Non-pigmented ciliary epithelial cell (primary cell): ENCODE measurements around the gene EXOC8.
"Not testable (repeated sequence)": the region's sequence is repeated elsewhere in the genome, so short reads cannot be mapped to it uniquely, and the experiment has no call there.

Source experiments
- DNase-seq: peaks from one replicate; pipeline ENCODE4 v3.0.0-alpha.2; 2010; ENCODE audit warnings: low read depth

EXOC8 gene

DNA sequence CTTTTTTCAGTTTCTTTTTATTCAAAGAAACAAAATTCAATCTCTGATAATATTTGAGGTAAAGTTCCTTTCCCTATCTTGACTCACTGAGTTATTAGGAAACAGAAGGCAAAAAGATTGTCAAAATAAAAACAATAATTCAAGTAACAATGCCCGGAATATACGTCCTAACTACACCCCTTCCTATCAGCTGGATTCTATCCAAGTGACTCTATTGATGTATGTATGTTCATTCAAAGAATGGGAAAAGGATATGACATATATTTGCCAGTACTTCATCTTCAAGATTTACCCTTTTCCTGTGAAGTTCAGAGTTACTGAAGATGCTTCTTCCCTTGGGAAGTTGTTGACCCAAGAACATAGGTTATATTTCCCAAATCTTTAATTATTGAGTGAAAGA, 14.2 kb upstream of the EXOC8 start:
- DNase-seq: no peak

DNA sequence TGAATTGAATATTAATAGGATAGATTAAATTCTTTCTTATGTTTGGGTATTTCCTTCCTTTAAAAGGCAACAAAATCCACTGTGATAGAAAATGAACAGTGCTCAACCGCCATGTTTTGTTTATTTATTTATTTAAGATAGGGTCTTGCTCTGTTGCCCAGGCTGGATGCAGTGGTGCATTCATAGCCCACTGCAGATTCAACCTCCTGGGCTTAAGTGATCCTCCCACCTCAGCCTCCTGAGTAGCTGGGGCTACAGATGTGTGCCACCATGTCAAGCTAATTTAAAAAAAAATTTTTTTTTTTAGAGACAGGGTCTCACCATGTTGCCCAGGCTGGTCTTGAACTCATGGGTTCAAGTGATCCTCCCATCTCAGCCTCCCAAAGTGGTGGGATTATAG, 11.2 kb upstream of the EXOC8 start:
- DNase-seq: not testable (repeated sequence)

DNA sequence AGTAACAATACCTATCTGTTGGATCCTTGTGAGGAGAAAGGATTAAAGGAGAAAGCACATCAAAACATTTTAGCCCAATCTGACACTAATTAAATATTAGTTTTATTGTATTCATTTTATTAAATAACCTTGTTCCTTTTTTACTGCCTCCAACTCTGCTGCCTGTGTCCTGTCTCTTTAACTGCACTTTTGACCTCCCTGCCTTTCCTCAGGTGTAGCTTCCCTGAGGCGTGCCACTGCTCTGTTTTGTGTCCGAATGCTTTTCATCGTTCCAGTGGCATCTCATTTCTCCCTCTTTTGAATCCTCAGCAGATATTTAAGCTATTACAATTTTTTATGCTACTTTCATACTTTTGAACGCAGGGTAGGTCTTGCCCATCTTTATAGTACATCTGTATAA, 10.8 kb upstream of the EXOC8 start:
- no peak for DNase-seq

DNA sequence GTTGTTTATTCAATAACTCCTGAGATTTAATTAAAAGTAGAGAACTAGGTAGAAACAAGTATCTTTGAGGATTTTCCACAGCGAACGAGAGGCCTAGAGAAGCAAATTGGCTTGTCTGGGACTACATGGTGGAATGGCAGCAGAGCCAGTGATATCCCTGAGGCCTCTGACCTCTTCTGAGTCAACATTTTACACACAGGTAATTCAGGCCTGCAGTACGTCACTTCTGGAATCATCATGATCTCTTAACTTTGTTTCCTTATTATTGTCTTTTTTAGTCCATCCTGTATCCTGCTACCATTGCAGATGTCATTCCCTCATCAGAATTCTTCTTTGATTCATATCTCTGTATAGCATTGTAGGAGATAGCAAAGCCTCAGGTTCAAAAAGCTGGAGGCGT, 10.3 kb upstream of the EXOC8 start:
- DNase-seq: no peak

DNA sequence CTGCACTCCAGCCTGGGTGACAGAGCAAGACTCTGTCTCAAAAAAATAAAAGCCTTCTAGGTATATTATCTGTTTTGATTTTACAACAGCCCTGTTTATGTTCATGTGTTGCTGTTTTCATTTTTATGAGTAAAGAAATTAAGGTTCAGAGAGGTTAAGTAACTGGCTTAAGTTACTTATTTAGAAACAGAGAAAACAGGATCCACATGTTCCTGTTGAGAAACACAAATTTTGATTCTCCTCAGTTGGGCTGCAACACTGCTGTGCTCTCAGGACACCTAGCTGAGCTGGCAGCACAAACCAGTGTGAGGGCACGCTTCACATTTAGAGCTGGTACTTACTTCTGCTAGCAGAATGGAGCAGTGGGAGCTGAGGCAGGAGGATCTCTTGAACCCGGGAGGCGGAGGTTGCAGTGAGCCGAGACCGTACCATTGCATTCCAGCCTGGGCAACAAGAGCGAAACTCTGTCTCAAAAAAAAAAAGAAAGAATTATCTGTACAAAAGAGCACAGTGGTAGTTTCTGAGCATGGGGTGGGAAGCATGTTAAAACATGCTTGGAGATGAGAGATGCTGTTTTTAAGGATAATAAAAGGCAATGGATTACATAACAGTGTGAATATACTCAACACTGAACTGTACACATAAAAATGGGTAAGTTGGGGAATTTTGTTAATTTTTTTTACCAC, 2.8 kb upstream of the EXOC8 start:
- DNase-seq: no peak

DNA sequence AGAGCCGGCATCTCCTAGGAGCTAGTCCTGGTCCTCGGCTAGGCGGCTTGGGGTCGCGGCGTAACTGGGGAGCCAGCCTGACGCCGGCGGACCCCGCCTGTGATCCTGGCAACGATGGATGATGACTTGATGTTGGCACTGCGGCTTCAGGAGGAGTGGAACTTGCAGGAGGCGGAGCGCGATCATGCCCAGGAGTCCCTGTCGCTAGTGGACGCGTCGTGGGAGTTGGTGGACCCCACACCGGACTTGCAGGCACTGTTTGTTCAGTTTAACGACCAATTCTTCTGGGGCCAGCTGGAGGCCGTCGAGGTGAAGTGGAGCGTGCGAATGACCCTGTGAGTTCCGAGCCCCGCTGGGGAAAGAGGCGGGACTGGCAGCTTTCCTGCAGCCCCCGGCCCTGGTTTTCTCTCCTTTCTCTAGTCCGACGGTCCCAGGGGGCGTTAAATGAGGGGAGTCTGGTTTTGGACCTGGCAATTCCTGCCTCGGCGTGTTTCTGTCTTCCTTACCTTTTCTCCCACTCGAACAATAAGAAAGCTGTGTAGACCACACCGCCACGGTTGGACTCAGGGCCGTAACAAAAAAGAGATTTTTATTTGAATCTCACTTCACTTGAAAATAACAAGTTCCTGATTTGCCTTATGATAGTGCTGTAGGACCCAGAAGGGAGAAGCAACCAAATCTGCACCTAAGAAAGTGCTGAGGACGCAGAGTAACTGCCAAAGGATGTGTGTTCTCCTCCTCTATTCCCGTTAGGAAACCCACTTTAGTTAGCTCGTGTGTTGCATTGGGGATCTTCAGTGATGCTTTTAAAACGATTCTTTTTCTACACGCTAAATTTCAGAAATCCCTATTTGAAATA, 847 bp upstream of the EXOC8 start, which contains the start of gene SPRTN:
Gene SPRTN (plus strand): TSS at position 24 of the 859 bp plus-strand sequence. CDS start 91 bp downstream, at position 115.
- no peak for DNase-seq

DNA sequence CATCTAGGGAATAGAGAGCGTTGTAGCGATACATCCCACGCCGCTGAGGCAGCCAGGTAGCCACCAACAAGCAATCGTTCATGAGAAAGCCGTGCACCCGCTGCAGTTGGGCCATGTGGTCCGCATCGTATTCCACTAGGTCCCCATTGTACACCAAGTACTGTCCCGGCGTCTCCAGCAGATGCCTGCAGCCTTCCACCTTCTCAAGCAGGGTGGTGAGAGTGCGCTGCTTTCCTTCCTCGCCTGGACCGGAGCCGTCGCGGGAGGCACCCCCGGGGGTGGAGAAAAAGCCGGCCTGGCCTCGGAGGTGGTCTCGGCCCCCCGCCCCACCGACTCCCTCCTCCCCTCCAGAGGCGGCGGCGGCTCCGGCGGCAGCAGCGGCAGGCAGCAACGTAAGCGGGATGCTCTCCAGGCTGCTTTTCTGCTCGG, 595 bp downstream of the EXOC8 start:
- no peak for DNase-seq

DNA sequence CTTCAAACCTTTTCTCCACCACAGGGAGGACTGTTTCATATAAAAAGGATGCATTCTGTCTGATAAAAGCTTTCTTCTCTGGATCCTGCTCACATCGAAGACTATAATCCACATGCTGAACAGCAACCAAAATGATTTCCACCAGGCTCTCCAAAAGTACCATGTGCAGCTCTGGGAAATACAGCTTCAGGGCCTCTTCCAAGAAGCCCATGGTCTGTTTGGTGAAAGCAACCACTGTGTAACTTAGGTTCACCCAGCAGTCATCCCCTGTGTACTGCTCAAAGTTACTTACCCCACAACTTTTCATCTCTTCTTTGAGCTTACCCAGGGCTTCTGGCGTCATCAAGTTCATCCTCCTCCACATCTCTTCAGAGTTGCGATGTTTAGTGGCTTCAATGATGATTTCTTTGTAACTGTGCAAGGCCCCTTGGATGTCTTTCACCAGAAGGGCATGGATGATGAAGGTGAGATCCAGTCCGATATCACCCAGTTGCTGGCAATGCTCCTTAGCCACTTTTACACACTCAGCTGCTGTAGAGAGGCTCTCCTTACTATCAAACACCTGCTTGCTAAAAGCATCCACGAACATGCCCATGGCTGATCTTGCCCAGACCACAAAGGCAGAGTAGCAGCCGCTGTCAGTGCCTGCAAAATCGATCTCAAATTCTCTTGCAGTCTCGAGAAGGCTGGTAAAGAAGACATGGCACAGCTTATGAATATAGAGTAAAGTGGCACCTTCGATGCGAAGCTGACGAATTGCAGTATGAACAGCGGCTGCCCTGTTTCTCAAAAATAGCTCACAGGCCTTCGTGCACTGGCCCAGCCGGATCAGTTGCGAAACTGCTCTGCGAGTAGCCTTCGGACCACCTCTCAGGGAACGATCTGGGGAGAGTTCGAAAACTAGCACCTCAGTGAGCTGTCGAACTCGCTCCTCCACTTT, 1.7 kb downstream of the EXOC8 start:
- DNase-seq: no peak

DNA sequence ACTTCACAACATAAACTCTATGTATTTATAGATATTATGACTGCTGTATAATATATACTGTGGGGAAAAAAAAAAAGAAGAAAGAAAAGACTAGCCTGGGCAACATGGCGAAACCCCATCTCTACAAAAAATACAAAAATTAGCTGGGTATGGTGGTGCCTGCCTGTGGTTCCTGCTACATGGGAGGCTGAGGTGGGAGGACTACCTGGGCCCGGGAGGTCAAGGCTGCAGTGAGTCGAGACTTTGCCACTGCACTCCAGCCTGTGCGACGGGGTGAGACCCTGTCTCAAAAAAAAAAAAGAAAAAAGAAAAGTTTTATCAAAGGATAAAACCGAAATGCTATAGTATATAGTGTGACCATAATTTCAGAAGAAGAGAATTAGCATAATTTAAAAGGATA, 2.7 kb downstream of the EXOC8 start:
- no peak for DNase-seq

DNA sequence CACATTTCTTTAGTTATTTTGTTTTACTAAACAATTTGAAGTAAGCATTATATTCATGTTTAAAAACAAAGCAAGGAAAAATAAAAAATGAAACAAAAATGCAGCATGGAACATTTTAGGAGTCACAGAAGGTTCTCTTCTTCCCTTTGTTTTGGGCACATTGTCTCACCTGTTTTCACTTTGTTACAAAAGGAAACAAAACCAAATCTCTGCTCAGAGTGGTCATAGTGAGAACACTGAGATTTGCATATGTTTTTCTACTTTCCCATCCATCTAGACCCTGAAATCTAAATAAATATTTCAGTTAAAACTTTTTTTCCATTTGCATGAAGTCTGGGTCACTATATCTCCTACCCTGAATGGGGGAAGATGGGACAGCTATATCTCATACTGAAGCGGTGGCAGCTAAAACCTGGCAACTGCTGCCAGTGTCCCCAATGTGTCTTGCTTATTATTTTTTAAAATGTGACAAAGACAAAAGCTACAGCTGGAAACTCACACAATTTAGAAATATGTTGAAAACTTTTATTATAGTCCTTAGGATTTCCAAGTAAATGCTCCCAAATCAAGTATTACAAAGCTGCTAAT, 3.5 kb downstream of the EXOC8 start:
- DNase-seq: no peak

DNA sequence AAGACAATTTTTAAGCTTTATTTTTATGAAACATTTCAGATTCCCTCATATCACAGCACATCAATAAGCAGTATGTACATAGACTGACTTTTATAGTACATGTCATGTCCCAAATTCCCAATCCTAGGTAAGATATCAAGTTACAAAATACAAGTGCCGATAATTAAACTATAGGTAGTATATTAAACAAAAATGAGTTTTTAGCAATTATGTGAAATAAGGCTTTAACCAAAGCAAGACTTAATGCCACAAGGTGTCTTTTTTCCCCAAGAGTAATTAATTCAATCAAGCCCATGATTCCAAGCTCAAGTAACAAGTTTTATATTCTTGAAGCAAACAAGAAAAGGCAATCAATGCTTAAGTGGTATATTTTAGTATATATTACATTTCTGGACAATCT, 4.9 kb downstream of the EXOC8 start:
- DNase-seq: no peak

DNA sequence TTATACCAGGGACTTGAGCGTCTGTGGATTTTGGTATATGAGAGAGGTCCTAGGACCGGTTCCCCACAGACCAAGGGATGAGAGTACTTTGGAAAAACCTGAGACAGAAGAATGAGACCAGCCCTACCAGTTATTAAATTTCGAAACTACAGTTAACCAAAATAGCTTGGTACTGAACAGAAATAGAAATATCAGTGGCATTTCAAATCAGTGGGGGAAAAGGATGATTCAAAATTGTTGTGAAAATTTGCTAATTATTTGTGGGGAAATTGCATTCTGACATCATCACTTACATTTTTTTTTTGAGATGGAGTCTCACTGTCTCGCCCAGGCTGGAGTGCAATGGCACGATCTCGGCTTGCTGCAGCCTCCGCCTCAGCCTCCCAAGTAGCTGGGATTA, 8.2 kb downstream of the EXOC8 start:
- no peak for DNase-seq

DNA sequence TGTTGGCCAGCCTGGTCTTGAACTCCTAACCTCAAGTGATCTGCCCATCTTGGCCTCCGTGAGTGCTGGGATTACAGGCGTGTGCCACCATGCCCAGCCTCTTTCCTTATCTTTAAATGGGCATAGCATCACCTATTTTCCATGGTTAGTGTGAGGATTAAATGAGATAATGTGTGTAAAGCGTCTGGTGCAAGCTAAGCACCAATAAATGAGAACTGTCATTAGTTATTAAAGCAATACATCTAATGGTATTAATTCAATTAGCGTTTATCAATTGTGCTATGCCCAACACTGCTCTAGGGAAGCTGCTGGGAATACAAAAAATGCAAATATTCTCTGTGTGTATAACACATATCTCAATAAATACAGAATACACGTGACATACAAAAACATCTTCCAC, 10.0 kb downstream of the EXOC8 start:
- no peak for DNase-seq

DNA sequence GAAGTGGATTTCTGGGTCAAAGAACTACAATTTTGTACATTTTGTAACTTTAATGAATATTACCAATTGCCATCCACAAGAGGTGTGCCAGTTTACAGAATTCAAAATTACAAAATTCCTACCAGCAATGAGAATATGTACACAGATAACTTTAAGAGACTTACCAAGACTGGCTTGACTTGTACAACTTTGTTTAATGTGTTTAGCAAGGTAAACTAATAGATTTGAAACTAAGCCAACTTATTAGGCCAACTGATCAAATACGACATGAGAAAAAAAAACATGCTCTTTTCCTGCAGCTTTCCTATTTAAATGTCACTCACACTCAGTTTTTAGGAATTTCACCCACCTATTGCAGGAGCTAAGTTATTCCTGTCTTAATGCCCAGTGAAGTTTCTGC, 11.4 kb downstream of the EXOC8 start:
- DNase-seq: no peak

DNA sequence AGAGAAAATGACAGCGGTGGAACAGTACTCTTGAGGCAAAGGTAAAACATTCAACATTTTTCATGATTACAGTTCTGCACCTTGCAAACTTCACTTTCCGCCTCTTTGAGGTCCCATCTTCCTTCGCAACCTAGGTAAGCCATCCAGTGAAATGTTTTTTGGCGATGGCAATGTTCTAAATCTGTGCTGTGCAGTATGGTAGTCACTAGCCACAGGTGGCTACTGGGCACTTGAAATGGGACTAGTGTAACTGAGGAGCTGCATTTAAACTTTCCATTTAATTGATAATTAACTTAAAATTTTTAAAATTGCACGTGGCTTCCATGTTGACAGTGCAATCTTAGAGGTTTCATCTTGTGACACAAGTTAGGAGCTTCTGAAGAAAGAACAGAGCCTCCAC, 13.0 kb downstream of the EXOC8 start:
- DNase-seq: no peak

DNA sequence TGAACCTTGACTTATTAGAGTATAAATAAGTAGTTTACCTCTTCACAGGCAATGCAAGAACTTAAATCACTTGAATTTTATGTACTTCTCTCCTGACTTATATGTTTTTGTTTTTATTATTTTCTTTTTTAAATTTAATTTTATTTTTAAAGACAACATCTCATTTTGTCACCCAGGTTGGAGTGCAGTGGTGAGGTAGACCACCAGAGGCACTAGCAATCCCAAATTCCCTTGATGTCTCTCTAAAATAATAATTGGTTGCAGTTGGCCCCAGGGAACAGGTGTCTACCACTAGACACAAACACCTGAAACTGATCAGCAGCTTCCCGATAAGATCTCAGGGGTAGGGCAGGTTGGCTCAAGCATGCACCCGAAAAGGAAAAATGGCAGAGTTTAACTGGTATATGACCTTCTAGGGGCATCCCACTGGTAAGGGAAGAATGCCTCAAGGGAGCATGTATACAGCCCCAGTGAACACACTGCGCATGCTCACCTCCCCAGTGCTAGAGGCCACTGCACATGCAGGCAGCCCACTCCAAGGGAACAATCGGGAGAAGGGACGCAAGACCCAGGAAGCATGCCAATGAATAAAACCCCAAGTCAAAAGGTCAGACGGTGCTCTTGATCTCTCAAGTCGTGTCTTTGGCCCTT, 14.6 kb downstream of the EXOC8 start:
- DNase-seq: no peak

DNA sequence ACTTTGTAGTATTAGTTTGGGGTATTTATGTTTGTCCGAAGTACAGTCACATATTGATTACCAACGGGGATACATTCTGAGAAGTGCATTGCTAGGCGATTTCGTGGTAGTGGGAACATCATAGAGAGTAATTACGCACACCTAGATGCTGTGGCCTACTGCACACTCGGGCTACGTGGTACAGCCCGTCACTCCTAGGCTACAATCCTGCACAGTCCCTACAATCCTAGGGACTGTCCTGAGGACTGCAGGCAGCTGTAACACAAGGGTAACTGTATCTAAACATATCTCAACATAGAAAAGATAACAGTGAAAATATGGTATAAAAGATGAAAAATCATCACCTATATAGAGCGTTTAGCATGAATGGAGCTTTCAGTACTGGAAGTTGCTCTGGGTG, 18.6 kb downstream of the EXOC8 start:
- DNase-seq: no peak

DNA sequence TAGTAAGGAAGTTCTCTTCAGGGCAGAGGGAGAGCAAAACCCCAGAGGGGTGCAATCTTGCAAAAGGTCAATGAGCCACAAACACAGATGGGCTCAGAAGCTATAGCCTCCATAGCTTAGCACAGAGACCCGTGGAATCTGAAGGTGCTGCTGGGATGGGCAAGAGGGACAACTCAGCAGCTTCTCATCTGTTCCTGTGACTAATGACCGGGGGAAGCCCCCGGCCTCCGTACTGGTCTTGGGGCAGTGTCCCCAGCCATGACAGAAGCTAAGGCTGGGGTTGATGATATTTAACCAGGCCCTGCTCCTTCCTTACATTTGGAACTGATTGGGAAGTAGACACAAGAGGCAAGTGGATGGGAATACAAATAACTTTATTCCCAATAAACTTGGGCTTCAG, 19.1 kb downstream of the EXOC8 start:
- no peak for DNase-seq

DNA sequence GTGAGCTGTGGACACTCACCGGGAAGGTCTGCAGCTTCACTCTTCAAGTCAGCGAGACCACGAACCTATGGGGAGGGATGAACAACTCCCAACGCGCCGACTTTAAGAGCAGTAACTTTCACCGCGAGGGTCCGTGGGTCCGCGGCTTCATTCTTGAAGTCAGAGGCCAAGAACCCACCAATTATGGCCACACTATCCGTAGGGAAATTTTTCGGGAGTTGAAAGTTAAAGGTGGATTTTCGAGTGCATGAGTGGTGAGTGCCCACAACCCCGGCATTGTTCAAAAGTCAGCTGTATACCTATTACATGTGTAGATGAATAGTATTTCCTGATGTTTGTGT, 19.7 kb downstream of the EXOC8 start:
- DNase-seq: no peak

DNA sequence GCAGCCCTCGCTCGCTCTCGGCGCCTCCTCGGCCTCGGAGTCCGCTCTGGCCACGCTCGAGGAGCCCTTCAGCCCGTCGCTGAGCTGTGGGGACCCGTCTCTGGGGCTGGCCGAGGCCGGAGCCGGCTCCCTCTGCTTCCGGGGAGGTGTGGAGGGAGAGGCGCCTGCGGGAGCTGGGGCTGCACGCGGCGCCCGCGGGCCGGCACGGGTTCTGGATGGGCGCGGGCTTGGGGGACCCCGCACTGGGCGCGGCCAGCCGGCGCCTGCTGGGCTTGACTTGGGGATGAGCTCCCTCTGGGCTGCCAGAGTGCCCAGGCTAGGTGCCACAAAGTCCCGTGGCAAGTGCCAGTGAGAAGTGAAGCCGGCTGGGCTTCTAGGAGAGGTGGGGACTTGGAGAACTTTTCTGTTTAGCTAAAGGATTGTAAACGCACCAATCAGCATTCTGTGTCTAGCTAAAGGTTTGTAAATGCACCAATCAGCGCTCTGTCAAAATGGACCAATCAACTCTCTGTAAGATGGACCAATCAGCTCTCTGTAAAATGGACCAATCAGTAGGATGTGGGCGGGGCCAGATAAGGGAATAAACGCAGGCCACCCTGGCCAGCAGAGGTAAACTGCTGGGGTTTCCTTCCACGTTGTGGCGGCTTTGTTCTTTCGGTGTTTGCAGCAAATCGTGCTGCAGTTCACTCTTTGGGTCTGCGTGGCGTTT, 20.2 kb downstream of the EXOC8 start:
- no peak for DNase-seq

DNA sequence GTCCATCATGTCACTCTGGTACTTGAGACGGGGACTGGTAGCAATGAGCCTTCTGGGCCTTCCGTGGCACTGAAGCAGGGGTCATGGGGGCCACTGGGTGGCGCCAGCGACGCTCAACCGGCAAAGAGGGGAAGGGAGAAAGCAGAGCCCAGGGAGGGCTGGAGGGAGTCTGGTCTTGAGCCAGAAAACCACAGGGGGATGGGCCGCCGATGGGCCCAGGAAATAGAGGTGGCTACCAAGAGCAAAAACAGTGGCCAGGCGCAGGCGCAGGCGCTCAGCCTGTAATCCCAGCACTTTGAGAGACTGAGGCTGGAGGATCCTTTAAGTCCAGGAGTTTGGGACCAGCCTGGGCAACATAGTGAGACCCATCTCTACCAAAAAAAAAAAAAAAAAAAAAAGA, 21.8 kb downstream of the EXOC8 start:
- no peak for DNase-seq
